HG03575 (cell line): ENCODE results near the gene SPA17.

Experiments
- ATAC-seq: cut with Tn5 transposase; IDR thresholded peaks from one replicate; pipeline ENCODE4 v1.9.1; 2021; ENCODE audit not compliant: unreplicated experiment, insufficient number of reproducible peaks, low FRiP score; ENCODE audit errors: extremely low read depth

The SPA17 gene

DNA sequence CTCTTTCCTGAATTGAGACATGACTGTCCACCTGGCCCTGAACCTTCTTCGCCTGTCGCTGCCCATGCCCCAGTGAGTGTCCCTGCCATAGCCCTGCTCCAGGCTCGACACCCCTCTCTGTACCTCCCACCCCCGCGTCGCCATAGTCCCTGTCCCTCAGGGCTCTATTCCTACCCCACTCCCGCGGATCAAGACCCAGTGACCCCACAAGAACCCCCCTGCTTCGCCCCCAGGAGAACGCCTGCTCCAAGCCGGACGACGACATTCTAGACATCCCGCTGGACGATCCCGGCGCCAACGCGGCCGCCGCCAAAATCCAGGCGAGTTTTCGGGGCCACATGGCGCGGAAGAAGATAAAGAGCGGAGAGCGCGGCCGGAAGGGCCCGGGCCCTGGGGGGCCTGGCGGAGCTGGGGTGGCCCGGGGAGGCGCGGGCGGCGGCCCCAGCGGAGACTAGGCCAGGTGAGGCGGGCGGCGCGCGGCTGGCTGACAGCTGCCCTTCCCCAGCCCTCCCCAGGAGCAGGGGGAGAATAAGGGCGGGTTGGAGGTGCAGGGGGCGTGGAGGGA, 71.6 kb downstream of the SPA17 start:
- no peak for ATAC-seq

DNA sequence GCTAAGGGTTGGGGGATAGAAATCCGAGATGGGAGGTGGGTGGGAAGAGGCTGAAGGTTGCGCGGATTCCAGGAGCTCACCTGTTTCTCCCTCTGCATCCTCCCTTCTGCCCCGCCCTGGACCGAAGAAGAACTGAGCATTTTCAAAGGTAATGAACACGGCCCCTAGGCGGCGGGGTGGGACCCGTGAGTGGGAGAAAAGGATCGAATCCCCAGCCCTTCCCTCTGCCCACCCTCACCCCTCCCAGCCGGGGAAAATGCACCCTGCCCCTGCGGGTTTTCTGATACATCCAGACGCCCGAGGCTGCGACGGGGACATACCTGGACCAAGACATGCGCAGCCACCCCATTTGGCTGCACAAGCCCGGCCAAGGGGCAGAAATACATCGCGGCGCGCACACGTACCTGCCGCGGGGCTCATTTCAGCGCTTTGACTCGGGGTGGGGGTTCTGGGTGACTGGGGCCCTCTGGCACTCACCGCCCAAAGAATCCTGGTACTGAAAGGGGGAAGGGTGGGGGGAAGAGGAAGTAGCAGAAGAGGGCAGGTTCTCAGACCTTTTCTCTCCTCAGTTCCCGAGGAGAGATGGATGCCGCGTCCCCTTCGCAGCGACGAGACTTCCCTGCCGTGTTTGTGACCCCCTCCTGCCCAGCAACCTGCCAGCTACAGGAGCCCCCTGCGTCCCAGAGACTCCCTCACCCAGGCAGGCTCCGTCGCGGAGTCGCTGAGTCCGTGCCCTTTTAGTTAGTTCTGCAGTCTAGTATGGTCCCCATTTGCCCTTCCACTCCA, 72.3 kb downstream of the SPA17 start:
- no peak for ATAC-seq

DNA sequence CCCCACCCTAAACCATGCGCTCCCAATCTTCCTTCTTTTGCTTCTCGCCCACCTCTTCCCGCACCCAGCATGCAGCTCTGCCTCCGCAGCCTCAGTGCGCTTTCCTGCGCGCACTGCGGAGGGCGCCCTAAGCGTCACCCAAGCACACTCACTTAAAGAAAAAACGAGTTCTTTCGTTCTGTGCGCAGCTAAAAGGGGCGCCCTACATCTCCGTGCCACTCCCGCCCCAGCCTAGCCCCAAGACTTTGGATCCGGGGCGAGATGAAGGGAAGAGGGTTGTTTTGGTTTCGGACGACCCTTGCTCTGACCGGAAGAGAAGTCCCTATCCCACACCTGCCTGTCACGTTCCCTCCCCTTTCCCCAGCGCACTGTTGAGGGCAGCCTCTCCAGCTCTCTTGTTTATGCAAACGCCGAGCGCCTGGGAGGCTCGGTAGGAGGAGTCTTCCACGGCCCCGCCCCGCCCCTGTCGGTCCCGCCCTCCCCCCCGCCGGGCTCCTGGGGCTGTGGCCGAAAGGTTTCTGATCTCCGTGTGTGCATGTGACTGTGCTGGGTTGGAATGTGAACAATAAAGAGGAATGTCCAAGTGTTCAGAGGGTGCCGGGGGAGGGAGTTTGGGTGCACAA, 73.0 kb downstream of the SPA17 start:
- ATAC-seq: peak; percentile 83
